Spinal cord (tissue), 10 donors: ENCODE measurements around the gene NF2. TPM values are rescaled to one million over a fixed set of nuclear protein-coding genes. Genes with fewer than 3 reads are reported as not detected.

Source experiments
- DNase-seq, 6 donors: peaks; one replicate each; pipeline versions ENCODE4 v3.0.0 to v3.0.0-alpha.2; 2013 to 2015; ENCODE audit warnings: low spot score in 6 of 6, low read depth in 4 of 6
- H3K27ac ChIP-seq: one replicate; pipeline ENCODE4 v1.5.1; 2013; ENCODE audit warnings: low read depth, low read length, control low read depth
- H3K27me3 ChIP-seq: one replicate; pipeline ENCODE4 v1.6.1; 2013; ENCODE audit warnings: low read length; ENCODE audit not compliant: control insufficient read depth, insufficient read depth
- H3K36me3 ChIP-seq: one replicate; pipeline ENCODE4 v1.6.1; 2013; ENCODE audit warnings: low read length; ENCODE audit not compliant: control insufficient read depth, insufficient read depth
- H3K4me1 ChIP-seq: one replicate; pipeline ENCODE4 v1.6.1; 2013; ENCODE audit warnings: low read length; ENCODE audit not compliant: control insufficient read depth, insufficient read depth
- H3K4me3 ChIP-seq: one replicate; pipeline ENCODE4 v1.5.1; 2013; ENCODE audit warnings: low read depth, low read length, control low read depth
- H3K9me3 ChIP-seq: one replicate; pipeline ENCODE4 v1.6.1; 2013; ENCODE audit warnings: low read length; ENCODE audit not compliant: control insufficient read depth, insufficient read depth
- WGBS: methylation state at CpG from one replicate; pipeline ENCODE4 v1.1.5; 2013; ENCODE audit warnings: missing lambda C conversion rate; ENCODE audit not compliant: insufficient coverage; 5-methylcytosine and 5-hydroxymethylcytosine counted together
- polyA plus RNA-seq, 2 donors: library from polyadenylated mRNA; unstranded; fragments of 120-200 nt; gene quantifications; one replicate each; pipeline ENCODE4 v1.2.1, GENCODE V29; 2013; ENCODE audit not compliant: insufficient read length in 2 of 2
- total RNA-seq, 2 donors: library from RNA; depleted of rRNA in 1 of 2; stranded (reverse); fragments of 120-200 nt in 1 of 2; fragments of >200 nt in 1 of 2; gene quantifications; one replicate each; pipeline versions ENCODE4 v1.2.3 to v1.2.4, GENCODE V29; 2013 to 2014
- donor health status: healthy.

NF2 gene
- total and polyA plus RNA-seq, 4 donors = 35.4 to 48.7 (median 39.6) TPM

- 58% methylated on average over 7 of the region's 10 CpGs for WGBS
- Histone ChIP-seq H3K4me3 (no peak overlapping the region), H3K9me3 (no peaks in the 10 kb centered on the region), H3K36me3 (no peaks in the 10 kb centered on the region), H3K27ac (no peak overlapping the region), H3K4me1 (peaks cover 2% of the 10 kb centered on the region), H3K27me3 (no peaks in the 10 kb centered on the region)
- no peak for DNase-seq
Observed at GRCh38 chr22:29628996-29629902, 25.8 kb downstream of the NF2 start.

- H3K36me3 ChIP-seq = no peaks in the 10 kb centered on the region
- H3K27me3 ChIP-seq = no peaks in the 10 kb centered on the region
- H3K4me3 ChIP-seq = no peak overlapping the region
- peak in 1 of 6 donors; percentile 60 for DNase-seq
- no CpG with 5 or more reads among the region's 2 CpGs for WGBS
- no peaks in the 10 kb centered on the region for H3K9me3 ChIP-seq
- H3K4me1 ChIP-seq = peaks cover 2% of the 10 kb centered on the region
- no peak overlapping the region for H3K27ac ChIP-seq
Observed at GRCh38 chr22:29629903-29630516, 26.6 kb downstream of the NF2 start.

- peak in 1 of 6 donors; percentile 33 for DNase-seq
- Histone ChIP-seq H3K27ac (no peak overlapping the region), H3K36me3 (no peaks in the 10 kb centered on the region), H3K4me3 (no peak overlapping the region), H3K9me3 (no peaks in the 10 kb centered on the region), H3K27me3 (no peaks in the 10 kb centered on the region), H3K4me1 (peaks cover 2% of the 10 kb centered on the region)
- 87% methylated on average over 4 of the region's 6 CpGs for WGBS
Observed at GRCh38 chr22:29630987-29631386, 27.6 kb downstream of the NF2 start.

- Histone ChIP-seq H3K9me3 (no peaks in the 10 kb centered on the region), H3K27ac (no peak overlapping the region), H3K36me3 (no peaks in the 10 kb centered on the region), H3K27me3 (no peaks in the 10 kb centered on the region), H3K4me3 (no peak overlapping the region), H3K4me1 (peaks cover 2% of the 10 kb centered on the region)
- WGBS = 17% methylated on average over 1 of the region's 1 CpG
- no peak for DNase-seq
Observed at GRCh38 chr22:29631725-29632124, 28.3 kb downstream of the NF2 start.

GRCh38 chr22:29632672-29633071 is 29.2 kb downstream of the NF2 start:
- no peak for DNase-seq
- Histone ChIP-seq H3K4me3 (no peak overlapping the region), H3K36me3 (no peaks in the 10 kb centered on the region), H3K9me3 (no peaks in the 10 kb centered on the region), H3K4me1 (no peaks in the 10 kb centered on the region), H3K27ac (no peak overlapping the region), H3K27me3 (no peaks in the 10 kb centered on the region)
- WGBS = 93% methylated on average over 3 of the region's 5 CpGs

- Histone ChIP-seq H3K4me1 (no peaks in the 10 kb centered on the region), H3K36me3 (no peaks in the 10 kb centered on the region), H3K27me3 (no peaks in the 10 kb centered on the region), H3K4me3 (no peak overlapping the region), H3K9me3 (no peaks in the 10 kb centered on the region), H3K27ac (no peak overlapping the region)
- WGBS = 72% methylated on average over 4 of the region's 6 CpGs
- no peak for DNase-seq
Observed at GRCh38 chr22:29633514-29634312, 30.3 kb downstream of the NF2 start.

GRCh38 chr22:29634847-29635246 is 31.4 kb downstream of the NF2 start:
- WGBS = 67% methylated on average over 1 of the region's 2 CpGs
- Histone ChIP-seq H3K27ac (no peak overlapping the region), H3K27me3 (no peaks in the 10 kb centered on the region)

GRCh38 chr22:29635734-29636357 is 32.4 kb downstream of the NF2 start:
- Histone ChIP-seq H3K4me3 (no peak overlapping the region), H3K27me3 (no peaks in the 10 kb centered on the region), H3K9me3 (no peaks in the 10 kb centered on the region), H3K36me3 (no peaks in the 10 kb centered on the region), H3K27ac (no peak overlapping the region), H3K4me1 (no peaks in the 10 kb centered on the region)
- DNase-seq = peak in 5 of 6 donors; percentile 33 to 90 (median 50)
- no CpG with 5 or more reads among the region's 3 CpGs for WGBS

More at GRCh38 chr22:29634847-29635246, 31.4 kb downstream of the NF2 start:
- no peaks in the 10 kb centered on the region for H3K9me3 ChIP-seq
- no peak overlapping the region for H3K4me3 ChIP-seq
- H3K4me1 ChIP-seq = no peaks in the 10 kb centered on the region
- DNase-seq = no peak
- no peaks in the 10 kb centered on the region for H3K36me3 ChIP-seq

GRCh38 chr22:29636751-29637150 is 33.3 kb downstream of the NF2 start:
- WGBS = 85% methylated on average over 5 of the region's 7 CpGs
- H3K36me3 ChIP-seq = no peaks in the 10 kb centered on the region
- no peak for DNase-seq
- no peak overlapping the region for H3K27ac ChIP-seq
- no peaks in the 10 kb centered on the region for H3K9me3 ChIP-seq
- H3K27me3 ChIP-seq = no peaks in the 10 kb centered on the region
- no peak overlapping the region for H3K4me3 ChIP-seq
- no peaks in the 10 kb centered on the region for H3K4me1 ChIP-seq
